GM03348 (cell line): ENCODE data around the gene SNRNP40.

Experiments
- DNase-seq: peaks from one replicate; pipeline ENCODE4 v3.0.0; 2012; ENCODE audit warnings: low spot score

Gene SNRNP40

DNA sequence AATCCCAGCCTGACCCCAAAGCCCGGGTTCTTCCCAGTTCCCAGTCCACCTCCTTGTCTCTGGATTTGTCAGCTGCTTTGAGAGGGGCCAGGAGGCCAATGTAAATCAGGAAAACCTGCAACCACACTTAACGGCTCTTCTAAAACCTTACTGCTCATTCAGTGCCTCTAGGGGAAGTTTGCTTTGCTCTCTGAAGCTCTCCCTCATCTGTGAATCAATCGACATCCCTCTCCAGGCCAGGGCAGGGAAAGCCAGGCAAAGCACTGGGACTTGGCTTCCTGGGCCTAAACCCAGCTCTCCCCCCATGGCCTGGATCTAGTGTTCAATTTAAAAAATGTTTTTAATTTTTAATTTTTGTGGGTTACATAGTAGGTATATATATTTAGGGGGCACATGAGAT lies 66.2 kb downstream of the SNRNP40 start:
- no peak for DNase-seq

DNA sequence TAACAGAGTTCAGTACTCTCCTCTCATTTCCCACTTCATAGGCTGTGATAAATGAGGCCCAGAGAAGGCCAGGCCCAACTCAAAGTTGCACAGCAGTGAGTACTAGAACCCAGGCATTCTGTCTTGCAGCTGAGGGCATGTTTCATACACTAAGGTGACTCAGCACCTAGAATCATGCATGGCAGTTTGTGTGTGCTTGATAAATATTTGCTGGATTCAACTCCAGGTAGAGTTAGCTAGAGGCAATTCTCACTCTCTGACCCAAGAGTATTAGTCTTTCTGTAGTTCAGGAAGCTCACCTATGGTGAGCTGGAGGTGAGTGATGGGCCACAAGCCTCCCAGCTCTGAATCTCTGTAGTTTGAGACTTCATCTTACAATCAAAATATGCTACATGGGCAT lies 67.6 kb downstream of the SNRNP40 start:
- no peak for DNase-seq

DNA sequence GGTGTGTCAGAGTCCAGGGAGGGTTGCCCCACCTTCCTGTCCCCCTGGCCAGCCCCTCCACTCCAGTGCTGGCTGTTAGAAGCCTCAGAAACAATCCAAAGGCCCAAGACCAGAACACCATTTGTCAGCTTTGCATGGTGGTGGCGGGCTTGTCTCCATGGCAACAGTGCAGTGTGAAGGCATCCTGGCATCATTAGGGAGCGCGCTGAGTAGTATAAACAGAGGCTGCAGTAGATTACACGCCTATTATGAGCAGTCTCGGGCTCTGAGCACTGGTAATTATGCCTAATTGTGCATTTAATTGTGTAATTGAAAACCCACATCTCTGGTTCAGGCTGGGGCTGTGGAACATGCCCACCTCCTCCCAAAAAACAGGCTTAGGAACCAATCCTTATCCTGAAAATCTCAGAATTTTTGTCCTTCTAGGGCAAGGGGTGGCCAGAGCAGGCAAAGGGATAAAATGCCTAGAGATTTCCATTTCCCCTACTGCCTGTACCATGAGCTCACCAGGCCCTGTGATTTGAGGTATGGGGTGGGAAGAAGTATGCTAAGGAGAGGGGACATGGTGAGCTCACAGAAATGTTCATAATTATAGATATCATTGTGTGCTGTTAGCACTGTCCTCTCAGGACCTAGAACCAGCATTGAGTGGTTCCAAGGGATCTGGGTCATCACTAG lies 68.6 kb downstream of the SNRNP40 start:
- DNase-seq: no peak

DNA sequence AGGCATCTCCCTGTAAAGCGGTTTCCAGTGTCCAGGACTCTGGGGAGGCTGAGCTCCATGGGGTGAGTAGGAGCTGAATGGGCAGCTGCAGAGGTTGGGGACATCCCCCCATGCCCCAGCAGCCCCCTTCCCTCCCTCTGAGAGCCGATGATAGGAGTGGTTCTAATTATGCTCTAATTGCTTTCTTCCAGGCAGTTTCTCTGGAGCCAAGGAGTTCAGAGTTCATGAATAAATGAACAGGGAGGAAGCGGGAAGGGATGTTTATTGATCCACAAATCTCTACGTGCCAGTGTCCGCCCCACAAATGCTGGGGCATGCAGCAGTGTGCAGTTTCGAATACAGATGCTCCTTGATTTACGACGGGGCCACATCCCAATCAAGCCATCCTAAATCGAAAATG lies 72.5 kb downstream of the SNRNP40 start:
- no peak for DNase-seq

DNA sequence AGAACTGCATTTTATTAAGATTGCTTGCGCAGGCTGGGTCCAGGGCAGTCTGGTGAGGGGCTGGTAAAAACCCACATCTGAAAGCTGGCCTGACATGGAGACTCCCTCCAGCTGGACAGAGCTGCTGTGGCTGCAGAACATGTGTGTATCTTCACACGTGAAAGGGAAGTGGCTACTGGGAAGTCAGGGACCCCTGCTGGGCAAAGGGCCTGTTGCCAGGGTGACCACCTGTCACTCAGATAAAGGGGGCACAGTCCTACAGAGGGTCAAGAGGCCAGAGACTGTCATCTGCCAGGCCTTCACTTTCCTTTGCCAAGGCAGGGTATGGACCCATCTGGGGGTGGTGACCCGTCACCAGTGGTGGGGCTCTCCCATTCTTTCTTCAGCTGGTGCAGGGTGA lies 74.4 kb downstream of the SNRNP40 start:
- DNase-seq: no peak

DNA sequence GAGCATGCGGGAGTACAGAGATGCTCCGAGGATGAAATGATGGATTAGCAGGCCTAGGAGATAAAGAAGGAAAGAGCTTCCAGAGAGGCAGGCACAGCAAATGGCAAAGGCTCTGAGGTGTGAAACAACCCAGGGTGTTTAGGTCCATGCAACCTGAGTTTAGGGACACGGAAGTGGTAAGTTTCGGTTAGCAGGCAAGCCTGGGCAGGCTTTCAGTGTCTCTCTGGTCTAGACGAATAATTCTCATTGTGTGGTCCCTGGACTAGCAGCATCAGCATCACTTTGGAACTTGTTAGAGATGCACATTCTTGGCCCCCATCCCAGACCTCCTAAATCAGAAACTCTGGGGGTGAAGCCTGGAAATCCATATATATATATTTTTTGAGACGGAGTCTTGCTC lies 75.5 kb downstream of the SNRNP40 start:
- no peak for DNase-seq

DNA sequence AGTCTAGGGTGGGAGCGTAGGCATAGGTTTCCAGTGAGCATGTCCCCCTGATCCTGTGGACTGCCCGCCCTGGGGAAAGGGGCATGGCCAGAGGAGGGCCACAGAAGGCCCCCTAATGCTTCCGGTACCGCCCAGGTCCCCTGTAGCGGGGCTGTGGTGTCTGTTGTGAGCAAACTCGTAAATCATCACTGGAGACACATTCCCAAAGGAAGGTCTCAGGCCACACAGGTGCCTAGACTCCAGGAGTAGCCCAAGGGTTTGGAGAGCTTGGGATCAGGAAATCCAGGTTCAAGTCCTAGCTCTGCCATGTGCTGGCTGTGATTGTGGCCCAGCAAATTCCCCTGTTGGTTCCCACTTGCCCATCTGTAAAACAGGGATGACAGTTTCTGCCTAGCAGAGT lies 77.1 kb downstream of the SNRNP40 start:
- no peak for DNase-seq

DNA sequence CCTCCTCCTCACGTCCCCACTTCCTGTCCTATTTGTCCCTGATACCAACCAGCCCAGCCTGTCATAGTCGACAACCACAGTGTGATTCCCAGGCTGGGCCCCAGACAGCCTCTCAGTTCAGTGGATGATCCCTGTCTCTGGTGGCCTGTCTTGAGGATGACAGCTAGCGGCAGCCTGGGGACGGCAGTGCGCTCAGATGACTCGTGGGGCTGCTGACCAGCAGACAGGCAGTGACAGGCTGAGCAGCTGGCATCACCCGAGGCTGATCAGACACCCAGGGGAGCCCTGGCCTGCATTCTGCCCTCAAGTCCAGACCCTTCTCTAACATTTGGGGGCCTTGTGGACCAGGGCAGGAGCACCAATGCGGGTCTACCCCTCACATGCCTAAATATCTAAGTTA lies 77.9 kb downstream of the SNRNP40 start:
- DNase-seq: no peak

DNA sequence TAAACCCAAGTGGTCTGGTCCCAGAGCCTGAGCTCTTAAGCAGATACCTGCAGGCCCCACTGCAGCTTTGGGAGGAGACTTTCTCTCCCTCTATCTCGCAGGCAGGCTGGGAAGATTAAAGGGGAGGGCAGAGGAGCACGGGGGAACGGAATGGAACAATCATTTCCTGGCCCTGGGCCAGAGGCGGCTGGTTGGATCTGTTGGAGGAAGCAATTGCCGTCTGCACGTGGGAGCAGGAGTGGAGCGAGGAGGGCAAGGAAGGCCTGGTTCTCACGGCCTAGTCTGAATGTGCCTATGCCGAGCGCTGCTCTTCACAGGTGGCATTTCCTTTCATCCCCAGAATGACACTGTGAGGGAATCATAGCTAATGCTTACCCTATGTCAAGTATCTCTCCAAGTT lies 80.6 kb downstream of the SNRNP40 start:
- DNase-seq: no peak

DNA sequence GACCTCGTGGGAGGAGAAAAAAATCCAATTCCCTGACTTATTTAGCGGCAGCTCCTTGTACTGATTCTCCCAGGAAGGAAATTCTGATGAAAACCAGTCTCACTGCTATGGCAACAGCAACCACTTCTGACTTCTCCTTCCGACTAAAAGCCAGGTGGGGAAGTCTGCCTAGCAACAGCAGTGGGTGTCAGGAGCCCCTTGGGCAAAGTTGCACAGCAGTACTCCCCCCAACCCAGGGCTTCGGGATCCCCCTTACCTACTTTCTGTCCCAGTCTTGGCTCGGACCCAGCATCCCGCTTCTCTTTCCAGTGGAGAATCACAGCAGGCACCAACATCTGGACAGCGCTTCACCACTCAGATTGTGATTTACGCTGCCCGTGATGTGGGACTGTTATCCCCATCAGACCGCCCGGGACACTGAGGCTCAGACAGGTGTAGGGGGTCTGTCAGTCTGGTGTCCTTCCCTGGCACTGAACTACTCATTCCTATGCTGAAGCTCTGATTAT lies 81.5 kb downstream of the SNRNP40 start:
- no peak for DNase-seq

DNA sequence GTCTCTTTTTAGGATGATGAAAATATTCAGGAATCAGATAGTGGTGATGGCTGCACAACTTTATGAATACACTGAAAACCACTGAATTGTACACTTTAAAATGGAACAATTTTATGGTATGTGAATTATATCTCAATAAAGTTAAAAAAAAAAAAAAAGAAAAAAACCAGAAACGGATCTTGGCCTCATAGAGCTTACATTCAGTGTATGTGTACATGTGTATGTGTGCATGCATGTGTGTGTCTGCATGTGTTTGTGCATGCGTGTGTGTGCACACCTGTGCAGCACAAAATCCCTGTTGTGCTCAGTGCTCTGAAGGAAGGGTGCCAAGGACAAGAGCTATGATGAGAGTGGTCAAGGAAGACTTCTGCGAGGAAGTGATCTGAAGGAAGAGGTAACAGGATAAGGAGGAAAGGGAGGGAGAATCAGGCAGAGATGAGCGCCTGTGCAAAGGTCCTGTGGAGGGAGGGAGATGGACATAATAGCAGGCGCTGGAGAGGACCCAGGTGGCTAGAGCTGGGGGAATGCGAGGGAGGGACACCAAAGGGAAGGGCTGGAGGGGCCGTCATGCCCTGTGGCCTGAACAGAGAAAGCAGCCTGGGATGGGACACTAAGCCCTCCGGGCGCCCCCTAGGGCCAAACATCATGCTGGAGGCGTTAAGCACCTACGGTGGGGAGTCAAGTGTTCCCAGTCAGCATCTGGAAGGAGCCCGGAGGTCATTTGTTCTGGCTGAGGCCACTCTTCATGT lies 82.1 kb downstream of the SNRNP40 start:
- no peak for DNase-seq
